Measurements from ENCODE around the gene ZNF792. TPM values are rescaled to one million over a fixed set of nuclear protein-coding genes. Genes with fewer than 3 reads are reported as not detected.
A peak's percentile ranks its signal among the peaks of the same experiment; 100 is the strongest.
"Not testable (repeated sequence)": the region's sequence is repeated elsewhere in the genome, so short reads cannot be mapped to it uniquely, and the experiment has no call there.

ZNF792 gene
- total RNA-seq, 1 experiment from 2014 or later: 2.4 TPM

DNA sequence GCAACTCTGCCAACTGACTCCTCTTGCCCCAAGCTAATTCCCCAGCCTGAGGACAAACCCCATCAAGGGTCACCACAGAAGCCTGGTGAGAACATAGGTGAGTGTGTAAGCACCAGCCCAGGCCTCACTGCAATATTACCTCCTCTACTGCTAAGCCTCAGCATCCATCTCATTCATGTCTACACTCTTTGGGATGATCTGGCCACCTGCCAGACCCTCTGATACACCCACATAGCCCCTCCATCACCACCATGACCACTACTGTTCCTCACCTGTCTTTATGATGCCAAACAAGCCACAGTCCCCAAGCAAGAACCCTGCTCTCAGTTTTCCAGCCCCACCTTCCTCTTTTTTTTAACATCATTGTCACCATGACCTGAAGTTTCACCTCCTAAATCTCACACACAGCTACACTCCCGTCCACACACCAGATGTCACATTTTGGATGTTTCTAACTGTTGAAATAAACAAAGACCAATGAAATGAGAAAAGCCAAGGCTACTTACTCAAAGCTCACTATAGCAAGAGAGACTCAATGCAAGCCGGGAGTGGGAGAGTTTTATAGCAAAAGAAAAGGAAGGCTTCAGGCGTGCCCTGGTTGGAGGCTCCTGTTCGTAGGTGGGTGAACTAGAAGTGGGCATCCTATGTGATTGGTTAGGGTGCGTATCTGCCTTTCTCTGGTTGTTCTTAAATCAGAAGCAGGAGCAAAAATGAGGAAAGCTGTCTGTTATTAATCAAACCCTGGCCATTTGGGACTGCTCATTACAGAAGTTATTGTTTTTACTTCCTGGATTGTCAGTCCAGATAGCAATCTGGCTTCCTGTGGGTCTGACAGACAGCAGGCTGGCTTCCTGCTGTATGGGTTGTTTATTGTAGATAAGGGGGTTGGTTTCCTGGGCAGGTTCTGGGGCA is 2.0 kb downstream of the ZNF792 start:
- DNase-seq: no peak
- H3K4me3 ChIP-seq: no peak overlapping the region
- H3K9me3 ChIP-seq: peaks cover 26% of the 10 kb centered on the region
- H3K27me3 ChIP-seq: no peaks in the 10 kb centered on the region
- H3K36me3 ChIP-seq: peaks cover 27% of the 10 kb centered on the region

DNA sequence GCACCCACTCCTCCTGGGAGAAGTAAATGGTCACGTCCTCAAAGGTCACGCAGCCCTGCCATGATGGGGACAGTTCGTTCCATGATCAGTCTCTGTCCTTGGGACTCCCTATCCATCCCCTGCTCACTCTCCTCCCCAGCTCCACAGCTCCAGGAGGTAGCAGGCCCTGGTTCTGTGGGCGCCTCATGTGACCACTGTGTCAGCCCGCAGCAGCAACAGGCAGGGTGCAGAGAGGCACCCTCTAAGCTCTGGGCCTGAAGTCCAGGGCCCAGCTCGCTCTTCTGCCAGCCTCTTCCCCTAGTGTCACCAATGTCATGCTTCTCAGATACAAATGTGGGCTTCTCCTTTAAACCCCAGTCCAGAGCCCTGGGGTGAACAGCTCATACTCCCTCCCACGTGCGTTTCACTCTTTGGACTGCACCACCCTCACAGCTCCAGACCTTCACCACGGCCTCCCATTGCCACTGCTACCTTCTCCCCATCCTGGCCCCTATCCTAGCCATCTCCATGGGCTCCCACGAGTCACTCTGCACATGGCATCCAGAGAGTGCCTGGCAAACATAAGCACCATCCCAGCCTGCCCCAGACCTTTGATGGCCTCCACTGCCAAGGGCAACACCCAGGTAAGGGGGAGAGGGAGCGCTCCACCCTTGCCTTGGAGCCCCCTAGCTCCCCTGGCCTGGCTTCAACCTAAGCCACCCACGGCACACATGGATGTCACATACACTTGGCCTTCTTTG is 2.9 kb downstream of the ZNF792 start:
- no peak for DNase-seq
- Histone ChIP-seq H3K9me3 (peaks cover 34% of the 10 kb centered on the region), H3K36me3 (peaks cover 27% of the 10 kb centered on the region), H3K27me3 (no peaks in the 10 kb centered on the region), H3K4me3 (no peak overlapping the region)

DNA sequence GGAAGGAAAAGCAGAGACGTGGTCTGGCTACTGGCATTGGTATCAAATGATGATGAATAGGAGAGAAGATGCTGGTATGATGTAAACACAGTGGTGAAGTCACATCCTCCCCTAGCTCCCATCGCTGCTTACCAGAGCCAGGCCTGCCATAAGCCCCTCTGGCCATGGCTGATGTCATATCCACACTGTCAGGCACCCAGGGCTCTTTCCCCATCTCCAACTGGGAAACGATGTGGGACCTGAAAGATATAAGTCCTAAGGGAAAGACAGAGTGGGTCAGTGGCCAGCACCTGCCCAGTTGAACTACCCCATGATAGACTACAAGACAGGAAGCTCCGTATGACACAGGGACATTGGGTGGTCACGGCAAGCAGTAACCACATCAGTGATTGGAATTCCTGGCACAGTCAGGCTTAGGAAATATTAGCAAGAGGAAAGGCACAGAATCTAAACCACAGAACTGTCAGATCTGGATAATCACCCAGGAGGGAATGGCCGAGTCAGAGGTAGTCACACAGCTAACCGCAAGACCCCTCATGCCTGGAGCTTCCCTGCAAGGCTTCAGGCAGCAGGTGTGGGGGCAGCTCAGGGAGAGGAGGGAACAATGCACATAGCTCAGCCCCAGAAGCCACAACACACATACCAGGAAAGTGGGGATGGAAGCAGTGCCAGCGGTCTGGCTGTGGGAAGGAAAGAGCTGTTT is 3.8 kb downstream of the ZNF792 start:
- Histone ChIP-seq H3K27me3 (no peaks in the 10 kb centered on the region), H3K36me3 (peaks cover 27% of the 10 kb centered on the region), H3K4me3 (no peak overlapping the region), H3K9me3 (peaks cover 36% of the 10 kb centered on the region)
- no peak for DNase-seq

DNA sequence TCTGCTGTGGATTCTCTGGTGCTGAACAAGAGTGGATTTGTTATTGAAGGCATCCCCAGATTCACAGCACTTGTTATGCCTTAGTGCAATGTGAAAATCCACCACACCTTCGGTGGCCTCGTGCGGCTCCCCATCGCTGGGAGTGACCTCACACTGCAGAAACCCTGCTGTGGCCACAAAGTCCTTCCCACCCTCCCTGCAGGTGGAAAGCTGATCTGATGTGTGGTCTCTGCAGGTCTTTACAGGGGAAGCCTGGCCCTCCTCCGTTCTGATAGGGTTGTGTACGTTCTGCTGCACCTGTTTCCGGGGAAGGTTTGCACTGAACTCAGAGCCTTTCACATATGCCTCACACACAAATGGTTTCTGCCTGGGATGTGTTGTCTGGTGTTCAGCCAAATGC is 5.0 kb downstream of the ZNF792 start:
- DNase-seq: no peak
- H3K27me3 ChIP-seq: no peaks in the 10 kb centered on the region
- H3K9me3 ChIP-seq: peaks cover 38% of the 10 kb centered on the region
- no peak overlapping the region for H3K4me3 ChIP-seq
- H3K36me3 ChIP-seq: peaks cover 27% of the 10 kb centered on the region

DNA sequence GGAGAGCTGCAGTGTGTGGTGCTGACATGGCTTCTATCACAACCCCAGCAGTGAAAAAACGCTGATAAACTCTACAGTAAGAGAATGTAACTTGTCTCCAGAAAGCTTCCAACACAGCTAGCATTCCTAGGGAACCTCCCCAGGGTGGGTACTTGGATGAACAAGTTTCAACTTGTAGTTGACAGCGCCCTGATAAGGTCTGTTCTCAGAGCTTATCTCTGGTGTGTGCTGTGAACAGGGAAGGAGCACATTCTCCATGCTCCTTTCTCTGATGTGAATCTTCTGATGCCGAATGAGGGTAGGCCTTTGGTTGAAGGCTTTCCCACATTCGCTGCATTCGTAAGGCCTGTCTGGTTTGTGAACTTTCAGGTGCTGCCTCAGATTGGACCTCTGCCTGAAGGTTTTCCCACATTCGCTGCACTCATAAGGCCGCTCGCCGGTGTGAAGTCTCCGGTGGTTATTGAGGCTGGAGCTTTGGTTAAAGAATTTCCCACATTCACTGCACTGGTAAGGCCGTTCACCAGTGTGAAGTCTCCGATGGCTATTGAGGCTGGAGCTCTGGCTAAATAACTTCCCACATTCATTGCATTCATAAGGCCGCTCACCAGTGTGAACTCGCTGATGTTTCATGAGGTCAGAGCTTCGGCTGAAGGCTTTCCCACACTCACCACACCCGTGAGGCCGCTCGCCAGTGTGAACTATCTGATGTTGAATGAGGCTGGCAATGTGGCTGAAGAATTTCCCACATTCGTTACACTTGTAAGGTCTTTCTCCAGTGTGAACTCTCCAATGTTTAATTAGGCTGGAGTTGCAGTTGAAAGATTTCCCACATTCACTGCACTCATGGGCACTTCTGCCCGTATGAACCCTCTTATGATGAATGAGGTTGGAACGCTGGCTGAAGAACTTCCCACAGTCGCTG is 5.9 kb downstream of the ZNF792 start:
- DNase-seq: no peak
- peaks cover 45% of the 10 kb centered on the region for H3K9me3 ChIP-seq
- H3K4me3 ChIP-seq: no peak overlapping the region
- H3K36me3 ChIP-seq: peaks cover 27% of the 10 kb centered on the region
- no peaks in the 10 kb centered on the region for H3K27me3 ChIP-seq

DNA sequence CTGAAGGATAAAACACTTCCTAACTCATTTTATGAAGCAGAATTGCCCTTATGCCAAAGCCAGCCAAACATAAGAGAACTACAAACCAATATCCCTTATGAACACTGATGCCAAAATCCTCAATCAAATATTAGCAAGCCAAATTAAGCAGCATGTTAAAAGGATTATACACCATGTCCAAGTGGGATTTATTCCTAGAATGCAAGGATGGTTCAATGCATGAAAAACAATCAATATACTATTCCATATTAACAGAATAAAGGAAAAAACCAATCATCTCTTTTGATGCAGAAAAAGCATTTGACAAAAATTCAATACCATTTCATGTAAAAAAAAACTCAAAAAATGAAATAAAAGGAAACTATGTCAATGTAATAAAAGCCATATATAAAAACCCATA is 10.9 kb downstream of the ZNF792 start:
- Histone ChIP-seq H3K27me3 (no peaks in the 10 kb centered on the region), H3K36me3 (peaks cover 10% of the 10 kb centered on the region), H3K9me3 (peaks cover 41% of the 10 kb centered on the region), H3K4me3 (no peak overlapping the region)
- no peak for DNase-seq

DNA sequence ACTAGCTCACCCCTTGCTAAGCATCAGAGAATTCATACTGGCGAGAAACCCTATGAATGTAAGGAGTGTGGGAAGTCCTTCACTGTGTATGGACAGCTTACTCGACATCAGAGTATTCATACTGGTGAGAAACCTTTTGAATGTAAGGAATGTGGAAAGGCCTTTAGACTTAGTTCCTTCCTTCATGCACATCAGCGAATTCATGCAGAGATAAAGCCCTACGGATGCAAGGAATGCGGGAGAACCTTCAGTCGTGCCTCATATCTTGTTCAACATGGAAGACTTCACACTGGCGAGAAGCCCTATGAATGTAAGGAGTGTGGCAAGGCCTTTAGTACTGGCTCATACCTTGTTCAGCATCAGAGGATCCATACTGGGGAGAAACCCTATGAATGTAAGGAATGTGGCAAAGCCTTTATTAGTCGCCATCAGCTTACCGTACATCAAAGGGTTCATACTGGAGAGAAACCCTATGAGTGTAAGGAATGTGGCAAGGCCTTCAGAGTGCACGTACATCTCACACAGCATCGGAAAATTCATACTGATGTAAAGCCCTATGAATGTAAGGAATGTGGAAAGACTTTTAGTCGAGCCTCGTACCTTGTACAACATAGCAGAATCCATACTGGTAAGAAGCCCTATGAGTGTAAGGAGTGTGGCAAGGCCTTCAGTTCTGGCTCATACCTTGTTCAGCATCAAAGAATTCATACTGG is 20.0 kb downstream of the ZNF792 start:
- DNase-seq: no peak

DNA sequence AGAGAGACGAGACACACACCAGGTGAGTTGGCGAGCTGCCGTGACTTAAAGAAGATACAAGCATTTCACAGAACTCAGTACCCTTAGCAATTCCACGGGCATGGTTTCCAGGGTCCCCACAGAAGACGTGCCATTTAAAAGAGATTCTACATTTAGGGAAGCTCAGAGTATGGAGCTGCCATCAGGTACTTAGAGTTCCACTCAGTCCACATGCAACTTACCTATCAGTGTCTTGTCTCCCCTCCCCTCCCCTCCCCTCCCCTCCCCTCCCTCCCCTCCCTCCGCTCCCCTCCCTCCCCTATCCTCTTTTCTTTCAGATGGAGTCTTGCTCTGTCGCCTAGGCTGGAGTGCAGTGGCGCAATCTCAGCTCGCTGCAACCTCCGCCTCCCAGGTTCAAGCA is 25.1 kb downstream of the ZNF792 start:
- Histone ChIP-seq H3K36me3 (peaks cover 20% of the 10 kb centered on the region), H3K4me3 (no peak overlapping the region), H3K27me3 (no peaks in the 10 kb centered on the region), H3K9me3 (peaks cover 15% of the 10 kb centered on the region)
- DNase-seq: no peak

More for the DNA sequence above, 20.0 kb downstream of the ZNF792 start:
- Histone ChIP-seq H3K36me3 (peaks cover 24% of the 10 kb centered on the region), H3K27me3 (no peaks in the 10 kb centered on the region), H3K4me3 (no peak overlapping the region), H3K9me3 (peaks cover 32% of the 10 kb centered on the region)

DNA sequence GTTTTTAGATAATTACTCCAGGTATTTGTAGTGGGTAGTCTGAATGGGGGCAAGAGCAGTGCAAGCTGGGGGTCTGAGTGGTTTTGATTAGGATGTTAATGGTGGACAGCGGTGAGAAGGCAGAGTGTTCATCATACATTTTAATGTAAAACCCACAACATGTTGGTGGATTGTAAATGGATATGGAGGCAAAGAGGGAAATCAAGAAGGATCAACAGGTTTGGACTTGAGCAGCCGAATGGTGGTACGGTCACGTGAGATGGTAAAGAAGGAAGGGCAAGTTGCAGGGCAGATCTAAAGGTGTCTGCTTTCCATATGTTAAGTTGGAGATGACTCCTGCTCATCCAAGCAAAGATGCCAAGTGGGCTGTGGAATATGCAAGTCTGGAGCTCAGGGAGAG is 27.8 kb downstream of the ZNF792 start:
- no peak for DNase-seq
- Histone ChIP-seq H3K27me3 (no peaks in the 10 kb centered on the region), H3K36me3 (peaks cover 16% of the 10 kb centered on the region)

DNA sequence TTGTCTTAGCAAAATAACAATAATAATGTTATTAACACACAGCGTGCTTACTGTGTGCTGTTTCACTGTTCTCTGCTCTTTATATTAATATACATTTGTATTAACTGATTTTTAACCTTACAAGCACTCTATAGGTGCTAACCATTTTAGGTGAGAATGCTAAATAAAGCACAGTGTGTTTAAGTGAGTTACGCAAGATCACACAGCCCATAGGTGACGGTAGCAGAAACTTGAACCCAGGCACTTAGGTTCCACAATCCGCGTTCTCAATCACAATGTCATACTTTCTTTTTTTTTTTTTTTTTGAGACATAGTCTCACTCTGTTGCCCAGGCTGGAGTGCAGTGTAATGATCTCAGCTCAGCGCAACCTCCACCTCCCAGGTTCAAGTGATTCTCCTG is 31.5 kb downstream of the ZNF792 start:
- Histone ChIP-seq H3K36me3 (peaks cover 16% of the 10 kb centered on the region), H3K4me3 (no peak overlapping the region), H3K27me3 (no peaks in the 10 kb centered on the region), H3K9me3 (no peaks in the 10 kb centered on the region)
- DNase-seq: no peak

More for the DNA sequence above, 27.8 kb downstream of the ZNF792 start:
- no peak overlapping the region for H3K4me3 ChIP-seq
- no peaks in the 10 kb centered on the region for H3K9me3 ChIP-seq

DNA sequence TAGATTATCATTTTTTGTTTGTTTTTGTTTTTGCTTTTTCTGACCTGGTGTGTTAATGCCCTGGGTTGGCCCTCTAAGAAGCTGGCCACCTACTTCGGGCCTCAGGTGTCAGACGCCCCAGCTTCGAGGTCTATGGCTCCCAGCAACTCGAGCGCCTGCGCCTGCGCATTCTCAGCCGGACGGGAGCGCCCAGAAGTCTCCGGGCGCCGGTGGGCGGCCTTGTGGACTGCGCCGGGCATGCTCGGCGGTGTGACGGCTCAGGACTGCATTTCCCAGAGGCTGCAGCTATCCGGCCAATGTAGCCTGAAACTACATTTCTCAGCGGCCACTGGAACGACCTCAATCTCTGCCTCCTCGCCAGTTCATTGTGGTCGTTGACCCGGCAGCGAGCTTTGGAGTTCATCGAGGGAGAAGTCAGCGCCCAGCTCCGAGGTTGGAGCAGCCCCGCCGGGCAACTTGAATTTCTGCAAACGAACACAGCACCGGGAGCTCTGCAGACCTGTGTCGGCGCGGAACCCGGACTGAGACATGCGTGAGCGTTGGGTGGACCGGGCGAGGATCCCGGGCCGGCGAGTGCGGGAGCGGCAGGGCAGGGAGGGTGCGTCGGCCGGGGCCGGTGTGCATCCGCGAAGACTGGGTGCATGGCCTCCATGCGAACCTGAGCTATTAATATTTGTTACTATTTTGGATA is 37.2 kb downstream of the ZNF792 start, which contains the start of gene ZNF30:
Gene ZNF30, plus strand, starts transcription at position 219 of the 691 bp plus-strand sequence. CDS start 3,045 bp downstream, outside the sequence.
- peaks cover 2% of the 10 kb centered on the region for H3K36me3 ChIP-seq
- peak; percentile 93 for DNase-seq
- peaks cover 10% of the 10 kb centered on the region for H3K27me3 ChIP-seq
- H3K4me3 ChIP-seq: peak within 1 kb of the TSS; percentile 76
- H3K9me3 ChIP-seq: no peaks in the 10 kb centered on the region

DNA sequence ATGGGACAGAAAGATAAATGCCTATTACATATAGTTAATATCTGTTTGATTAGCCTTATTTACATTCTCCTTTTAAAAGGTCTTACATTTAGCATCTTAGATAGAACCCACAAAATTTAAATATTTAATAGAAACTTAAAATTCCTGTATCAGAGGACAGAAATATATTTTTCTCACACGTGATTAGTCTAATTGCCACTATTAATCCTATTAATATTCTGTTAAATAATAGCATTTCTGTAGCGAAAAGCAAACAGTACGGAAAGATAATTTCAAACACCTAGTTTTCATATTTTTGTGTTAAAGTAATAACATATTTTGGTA is 37.7 kb downstream of the ZNF792 start:
- no peak for DNase-seq
- peak overlapping the region; percentile 76 for H3K4me3 ChIP-seq
- H3K9me3 ChIP-seq: no peaks in the 10 kb centered on the region
- H3K27me3 ChIP-seq: peaks cover 10% of the 10 kb centered on the region
- no peaks in the 10 kb centered on the region for H3K36me3 ChIP-seq

DNA sequence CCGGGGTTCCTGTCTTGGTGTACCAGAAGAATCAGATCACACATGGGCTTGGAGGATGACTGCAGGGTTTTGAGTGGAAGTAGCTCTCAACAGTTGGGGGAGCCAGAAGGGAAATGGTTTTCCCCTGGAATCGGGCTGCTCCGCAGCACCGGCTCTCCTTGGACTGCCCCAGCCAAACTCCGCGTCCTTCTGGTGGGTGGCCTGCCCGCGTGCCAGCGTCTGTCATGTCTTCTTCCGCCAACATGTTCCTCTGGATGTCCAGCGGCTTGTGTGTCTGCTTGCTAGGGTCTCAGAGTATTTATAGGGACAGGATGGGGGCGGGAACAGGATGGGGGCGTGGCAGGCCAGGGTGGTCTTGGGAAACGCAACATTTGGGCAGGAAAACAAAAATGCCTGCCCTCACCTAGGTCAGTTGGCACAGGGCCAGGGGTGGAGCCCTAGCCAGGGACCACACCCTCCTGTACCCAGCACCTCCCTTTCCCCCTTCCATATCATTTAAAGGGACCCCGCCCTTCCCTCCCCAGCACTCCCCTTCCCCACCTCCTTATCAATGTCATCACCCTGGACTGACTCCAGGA is 38.7 kb downstream of the ZNF792 start:
- no peak for DNase-seq
- peaks cover 10% of the 10 kb centered on the region for H3K27me3 ChIP-seq
- no peak overlapping the region for H3K4me3 ChIP-seq
- no peaks in the 10 kb centered on the region for H3K36me3 ChIP-seq
- no peaks in the 10 kb centered on the region for H3K9me3 ChIP-seq

DNA sequence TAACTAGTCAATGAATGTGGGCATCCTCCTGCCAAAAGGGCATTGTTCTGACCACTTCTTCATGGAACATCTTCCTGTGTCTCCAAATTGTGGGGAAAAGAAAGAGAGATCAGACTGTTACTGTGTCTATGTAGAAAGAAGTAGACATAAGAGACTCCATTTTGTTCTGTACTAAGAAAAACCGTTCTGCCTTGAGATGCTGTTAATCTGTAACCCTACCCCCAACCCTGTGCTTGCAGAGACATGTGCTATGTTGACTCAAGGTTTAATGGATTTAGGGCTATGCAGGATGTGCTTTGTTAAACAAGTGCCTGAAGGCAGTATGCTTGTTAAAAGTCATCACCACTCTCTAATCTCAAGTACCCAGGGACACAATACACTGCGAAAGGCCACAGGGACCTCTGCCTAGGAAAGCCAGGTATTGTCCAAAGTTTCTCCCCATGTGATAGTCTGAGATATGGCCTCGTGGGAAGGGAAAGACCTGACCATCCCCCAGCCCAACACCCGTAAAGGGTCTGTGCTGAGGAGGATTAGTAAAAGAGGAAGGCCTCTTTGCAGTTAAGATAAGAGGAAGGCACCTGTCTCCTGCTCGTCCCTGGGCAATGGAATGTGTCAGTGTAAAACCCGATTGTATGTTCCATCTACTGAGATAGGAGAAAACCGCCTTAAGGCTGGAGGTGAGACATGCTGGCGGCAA is 43.8 kb downstream of the ZNF792 start:
- not testable (repeated sequence) for DNase-seq, H3K4me3 ChIP-seq, H3K9me3 ChIP-seq, H3K27me3 ChIP-seq, H3K36me3 ChIP-seq

Data from MG63 (cell line).